ENCODE measurements around the gene YAF2. TPM values are rescaled to one million over a fixed set of nuclear protein-coding genes. Genes with fewer than 3 reads are reported as not detected.
"Not testable (repeated sequence)": the region's sequence is repeated elsewhere in the genome, so short reads cannot be mapped to it uniquely, and the experiment has no call there.

The YAF2 gene
- total RNA-seq, 1 donor from 2014 or later = 43.6 TPM

- FAIRE-seq = no peak
Measured at GRCh38 chr12:42255866-42256261, 17.8 kb upstream of the YAF2 start.

GRCh38 chr12:42255221-42255865 lies 17.3 kb upstream of the YAF2 start:
- FAIRE-seq = no peak
- no peak for DNase-seq (ENCODE audit: low spot score in 2 of 2)

More at GRCh38 chr12:42255866-42256261, 17.8 kb upstream of the YAF2 start:
- DNase-seq (ENCODE audit: low spot score in 2 of 2) = no peak

- not testable (repeated sequence) for FAIRE-seq; DNase-seq (ENCODE audit: low spot score in 2 of 2)
Measured at GRCh38 chr12:42252645-42253044, 14.6 kb upstream of the YAF2 start.

GRCh38 chr12:42249033-42249432 lies 11.0 kb upstream of the YAF2 start:
- not testable (repeated sequence) for DNase-seq (ENCODE audit: low spot score in 2 of 2); FAIRE-seq

- FAIRE-seq = no peak
- no peak for DNase-seq (ENCODE audit: low spot score in 2 of 2)
Measured at GRCh38 chr12:42240131-42240750, 2.2 kb upstream of the YAF2 start.

GRCh38 chr12:42237853-42238239 lies 202 bp downstream of the YAF2 start:
- DNase-seq (ENCODE audit: low spot score in 2 of 2) (no peak), FAIRE-seq (no peak)

- DNase-seq (ENCODE audit: low spot score in 2 of 2) (peak; percentile 56 to 67), FAIRE-seq (no peak)
Measured at GRCh38 chr12:42237052-42237852, 796 bp downstream of the YAF2 start.

- FAIRE-seq = no peak
- DNase-seq (ENCODE audit: low spot score in 2 of 2) = no peak
Measured at GRCh38 chr12:42236017-42236416, 2.0 kb downstream of the YAF2 start.

GRCh38 chr12:42235426-42235825 lies 2.6 kb downstream of the YAF2 start:
- peak; percentile 24 to 44 for DNase-seq (ENCODE audit: low spot score in 2 of 2)
- FAIRE-seq = no peak

- FAIRE-seq (no peak), DNase-seq (ENCODE audit: low spot score in 2 of 2) (no peak)
Measured at GRCh38 chr12:42234970-42235369, 3.1 kb downstream of the YAF2 start.

- not testable (repeated sequence) for FAIRE-seq
Measured at GRCh38 chr12:42227525-42227924, 10.5 kb downstream of the YAF2 start.

GRCh38 chr12:42224501-42224900 lies 13.5 kb downstream of the YAF2 start:
- not testable (repeated sequence) for FAIRE-seq; DNase-seq (ENCODE audit: low spot score in 2 of 2)

More at GRCh38 chr12:42227525-42227924, 10.5 kb downstream of the YAF2 start:
- not testable (repeated sequence) for DNase-seq (ENCODE audit: low spot score in 2 of 2)

- DNase-seq (ENCODE audit: low spot score in 2 of 2) (no peak), FAIRE-seq (no peak)
Measured at GRCh38 chr12:42222724-42223123, 15.3 kb downstream of the YAF2 start.

- FAIRE-seq (no peak), DNase-seq (ENCODE audit: low spot score in 2 of 2) (no peak)
Measured at GRCh38 chr12:42221726-42222125, 16.3 kb downstream of the YAF2 start.

- FAIRE-seq (no peak), DNase-seq (ENCODE audit: low spot score in 2 of 2) (no peak)
Measured at GRCh38 chr12:42217656-42218055, 20.4 kb downstream of the YAF2 start.

GRCh38 chr12:42216737-42217136 lies 21.3 kb downstream of the YAF2 start:
- no peak for DNase-seq (ENCODE audit: low spot score in 2 of 2)
- no peak for FAIRE-seq

- DNase-seq (ENCODE audit: low spot score in 2 of 2); FAIRE-seq: not testable (repeated sequence)
Measured at GRCh38 chr12:42215759-42216158, 22.3 kb downstream of the YAF2 start.

GRCh38 chr12:42213954-42214426 lies 24.1 kb downstream of the YAF2 start:
- no peak for DNase-seq (ENCODE audit: low spot score in 2 of 2)
- FAIRE-seq = no peak

GRCh38 chr12:42213023-42213422 lies 25.0 kb downstream of the YAF2 start:
- DNase-seq (ENCODE audit: low spot score in 2 of 2) = no peak
- FAIRE-seq = no peak

- FAIRE-seq = no peak
- no peak for DNase-seq (ENCODE audit: low spot score in 2 of 2)
Measured at GRCh38 chr12:42208574-42208973, 29.5 kb downstream of the YAF2 start.

GRCh38 chr12:42204819-42205218 lies 33.2 kb downstream of the YAF2 start:
- peak; percentile 90 for FAIRE-seq
- no peak for DNase-seq (ENCODE audit: low spot score in 2 of 2)
